IMR-90 (cell line): ENCODE data around the gene TMEM260.

Experiments
- BHLHE40 ChIP-seq: fragments of 150-350 bp; IDR thresholded peaks from 2 replicates; pipeline ENCODE4 v1.6.1; 2016; ENCODE audit warnings: mild to moderate bottlenecking, low read depth, low read length
- CEBPB ChIP-seq: IDR thresholded peaks from 2 replicates; pipeline ENCODE4 v1.6.1; 2012; ENCODE audit warnings: low read depth, low read length, improper control_type of control experiment
- FOS ChIP-seq: fragments of 150-350 bp; IDR thresholded peaks from 2 replicates; pipeline ENCODE4 v1.6.1; 2016; ENCODE audit warnings: low read depth, low read length
- MAFK ChIP-seq: IDR thresholded peaks from 2 replicates; pipeline ENCODE4 v1.6.1; 2012; ENCODE audit warnings: low read depth, low read length, improper control_type of control experiment
- MXI1 ChIP-seq: IDR thresholded peaks from 2 replicates; pipeline ENCODE4 v1.6.1; 2012; ENCODE audit warnings: low read depth, mild to moderate bottlenecking, low read length, moderate library complexity, borderline replicate concordance
- NFE2L2 ChIP-seq: fragments of 150-350 bp; IDR thresholded peaks from 2 replicates; pipeline ENCODE4 v1.6.1; 2016; ENCODE audit warnings: low read depth, mild to moderate bottlenecking, low read length
- POLR2A ChIP-seq: IDR thresholded peaks from 2 replicates; pipeline ENCODE4 v1.6.1; 2012; ENCODE audit warnings: mild to moderate bottlenecking, low read depth, low read length
- RAD21 ChIP-seq: IDR thresholded peaks from 2 replicates; pipeline ENCODE4 v1.6.1; 2012; ENCODE audit warnings: low read length, improper control_type of control experiment
- RCOR1 ChIP-seq: IDR thresholded peaks from 2 replicates; pipeline ENCODE4 v1.6.1; 2012; ENCODE audit warnings: mild to moderate bottlenecking, low read length, improper control_type of control experiment; ENCODE audit not compliant: insufficient replicate concordance
- RFX5 ChIP-seq: IDR thresholded peaks from 2 replicates; pipeline ENCODE4 v1.8.0; 2012; ENCODE audit warnings: low read depth, mild to moderate bottlenecking, low read length, moderate library complexity
- SMC3 ChIP-seq: fragments of 150-350 bp; IDR thresholded peaks from 2 replicates; pipeline ENCODE4 v1.6.1; 2016; ENCODE audit warnings: low read depth, mild to moderate bottlenecking, antibody characterized with exemption, low read length, moderate library complexity
- TF ChIP-seq, protein P1 (sequence below): conservative IDR thresholded peaks from 2 replicates; pipeline ENCODE4 v1.5.1; 2012; ENCODE audit warnings: mild to moderate bottlenecking, low read depth, low read length, improper control_type of control experiment
- TF ChIP-seq, protein P2 (sequence below): fragments of 150-350 bp; IDR thresholded peaks from 2 replicates; pipeline ENCODE4 v1.6.1; 2016; ENCODE audit warnings: low read depth, mild to moderate bottlenecking, low read length, moderate library complexity, borderline replicate concordance
- TF ChIP-seq, protein P3 (sequence below): fragments of 150-350 bp; IDR thresholded peaks from 2 replicates; pipeline ENCODE4 v1.6.1; 2017; ENCODE audit warnings: mild to moderate bottlenecking, antibody characterized with exemption, low read length, low read depth

DNA sequence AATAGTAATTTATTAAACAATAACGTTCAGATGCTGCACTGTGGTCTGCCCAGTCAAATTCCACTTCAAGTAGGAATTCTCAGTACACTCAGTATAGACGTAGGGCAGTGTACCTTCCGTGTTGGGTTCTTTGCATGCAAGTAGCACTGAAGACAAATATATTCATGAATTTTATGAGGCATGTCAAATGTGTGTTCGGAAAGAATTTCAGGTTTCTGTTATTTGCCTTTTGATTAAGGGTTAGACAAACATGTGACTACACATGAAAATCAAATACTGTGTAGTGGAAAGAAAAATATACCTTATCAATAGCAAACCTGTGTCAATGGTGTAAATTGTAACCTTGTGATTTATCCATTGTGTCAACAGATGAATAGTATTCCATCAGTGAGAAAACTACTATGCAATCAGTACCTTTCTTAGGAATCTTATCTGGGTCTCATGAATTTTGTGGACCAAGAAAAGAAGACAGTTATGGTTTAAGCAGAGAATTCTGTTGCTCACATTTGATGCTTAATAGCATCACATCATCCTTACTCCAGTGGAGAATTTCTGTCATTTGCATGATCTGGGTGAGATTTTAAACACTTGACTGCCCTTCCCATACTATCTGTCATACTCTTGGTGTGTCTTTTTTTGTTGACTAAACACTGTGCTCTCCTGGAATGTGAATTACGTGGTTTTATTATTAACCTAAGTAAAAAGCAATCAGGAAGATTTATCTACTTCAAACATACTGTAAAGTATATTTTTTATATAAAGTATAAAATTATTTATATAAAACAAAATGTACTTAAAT lies 13.3 kb downstream of the TMEM260 start:
- no peak for TF ChIP-seq RAD21
- TF ChIP-seq, protein P1, sequence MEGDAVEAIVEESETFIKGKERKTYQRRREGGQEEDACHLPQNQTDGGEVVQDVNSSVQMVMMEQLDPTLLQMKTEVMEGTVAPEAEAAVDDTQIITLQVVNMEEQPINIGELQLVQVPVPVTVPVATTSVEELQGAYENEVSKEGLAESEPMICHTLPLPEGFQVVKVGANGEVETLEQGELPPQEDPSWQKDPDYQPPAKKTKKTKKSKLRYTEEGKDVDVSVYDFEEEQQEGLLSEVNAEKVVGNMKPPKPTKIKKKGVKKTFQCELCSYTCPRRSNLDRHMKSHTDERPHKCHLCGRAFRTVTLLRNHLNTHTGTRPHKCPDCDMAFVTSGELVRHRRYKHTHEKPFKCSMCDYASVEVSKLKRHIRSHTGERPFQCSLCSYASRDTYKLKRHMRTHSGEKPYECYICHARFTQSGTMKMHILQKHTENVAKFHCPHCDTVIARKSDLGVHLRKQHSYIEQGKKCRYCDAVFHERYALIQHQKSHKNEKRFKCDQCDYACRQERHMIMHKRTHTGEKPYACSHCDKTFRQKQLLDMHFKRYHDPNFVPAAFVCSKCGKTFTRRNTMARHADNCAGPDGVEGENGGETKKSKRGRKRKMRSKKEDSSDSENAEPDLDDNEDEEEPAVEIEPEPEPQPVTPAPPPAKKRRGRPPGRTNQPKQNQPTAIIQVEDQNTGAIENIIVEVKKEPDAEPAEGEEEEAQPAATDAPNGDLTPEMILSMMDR = no peak
- TF ChIP-seq SMC3 = no peak
- TF ChIP-seq POLR2A = no peak
- TF ChIP-seq MXI1 = no peak
- no peak for TF ChIP-seq MAFK
- TF ChIP-seq BHLHE40 = no peak
- no peak for TF ChIP-seq RFX5
- TF ChIP-seq, protein P2, sequence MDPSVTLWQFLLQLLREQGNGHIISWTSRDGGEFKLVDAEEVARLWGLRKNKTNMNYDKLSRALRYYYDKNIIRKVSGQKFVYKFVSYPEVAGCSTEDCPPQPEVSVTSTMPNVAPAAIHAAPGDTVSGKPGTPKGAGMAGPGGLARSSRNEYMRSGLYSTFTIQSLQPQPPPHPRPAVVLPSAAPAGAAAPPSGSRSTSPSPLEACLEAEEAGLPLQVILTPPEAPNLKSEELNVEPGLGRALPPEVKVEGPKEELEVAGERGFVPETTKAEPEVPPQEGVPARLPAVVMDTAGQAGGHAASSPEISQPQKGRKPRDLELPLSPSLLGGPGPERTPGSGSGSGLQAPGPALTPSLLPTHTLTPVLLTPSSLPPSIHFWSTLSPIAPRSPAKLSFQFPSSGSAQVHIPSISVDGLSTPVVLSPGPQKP = no peak
- no peak for TF ChIP-seq CEBPB
- TF ChIP-seq, protein P3, sequence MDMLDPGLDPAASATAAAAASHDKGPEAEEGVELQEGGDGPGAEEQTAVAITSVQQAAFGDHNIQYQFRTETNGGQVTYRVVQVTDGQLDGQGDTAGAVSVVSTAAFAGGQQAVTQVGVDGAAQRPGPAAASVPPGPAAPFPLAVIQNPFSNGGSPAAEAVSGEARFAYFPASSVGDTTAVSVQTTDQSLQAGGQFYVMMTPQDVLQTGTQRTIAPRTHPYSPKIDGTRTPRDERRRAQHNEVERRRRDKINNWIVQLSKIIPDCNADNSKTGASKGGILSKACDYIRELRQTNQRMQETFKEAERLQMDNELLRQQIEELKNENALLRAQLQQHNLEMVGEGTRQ = no peak
- no peak for TF ChIP-seq NFE2L2
- TF ChIP-seq RCOR1 = no peak
- no peak for TF ChIP-seq FOS
